SJSA1 (cell line): ENCODE results near the gene HNF1A. TPM values are rescaled to one million over a fixed set of nuclear protein-coding genes. Genes with fewer than 3 reads are reported as not detected.
"Not testable (repeated sequence)": the region's sequence is repeated elsewhere in the genome, so short reads cannot be mapped to it uniquely, and the experiment has no call there.

Experiments used
- DNase-seq, 2 experiments: peaks; one replicate each; pipeline ENCODE4 v3.0.0-alpha.2; 2015 to 2020; ENCODE audit warnings: low spot score in 2 of 2, low read depth in 1 of 2
- H3K27ac ChIP-seq: fragments of 250-450 bp; sonication (Bioruptor Pico); 2 replicates; pipeline ENCODE4 v1.5.1; 2020; ENCODE audit warnings: mild to moderate bottlenecking, moderate library complexity
- H3K27me3 ChIP-seq: fragments of 250-450 bp; sonication (Bioruptor Pico); replicated peaks from 2 replicates; pipeline ENCODE4 v1.5.1; 2020; ENCODE audit warnings: mild to moderate bottlenecking, moderate library complexity
- H3K36me3 ChIP-seq: fragments of 250-450 bp; sonication (Bioruptor Pico); 2 replicates; pipeline ENCODE4 v1.5.1; 2020; ENCODE audit warnings: mild to moderate bottlenecking
- H3K4me1 ChIP-seq: fragments of 250-450 bp; sonication (Bioruptor Pico); replicated peaks from 2 replicates; pipeline ENCODE4 v1.6.1; 2021; ENCODE audit warnings: mild to moderate bottlenecking
- H3K4me3 ChIP-seq: fragments of 250-450 bp; sonication (Bioruptor Pico); 2 replicates; pipeline ENCODE4 v1.5.1; 2020; ENCODE audit warnings: mild to moderate bottlenecking
- H3K9me3 ChIP-seq: fragments of 250-450 bp; sonication (Bioruptor Pico); replicated peaks from 2 replicates; pipeline ENCODE4 v1.5.1; 2020; ENCODE audit warnings: mild to moderate bottlenecking
- total RNA-seq: library from RNA; depleted of rRNA; stranded (reverse); fragments of >200 nt; shearing (Covaris generic); gene quantifications from 2 replicates; pipeline ENCODE4 v1.2.3, GENCODE V29; 2014; rRNA removed

The HNF1A gene
- total RNA-seq, 1 experiment from 2014 or later = not detected

DNA sequence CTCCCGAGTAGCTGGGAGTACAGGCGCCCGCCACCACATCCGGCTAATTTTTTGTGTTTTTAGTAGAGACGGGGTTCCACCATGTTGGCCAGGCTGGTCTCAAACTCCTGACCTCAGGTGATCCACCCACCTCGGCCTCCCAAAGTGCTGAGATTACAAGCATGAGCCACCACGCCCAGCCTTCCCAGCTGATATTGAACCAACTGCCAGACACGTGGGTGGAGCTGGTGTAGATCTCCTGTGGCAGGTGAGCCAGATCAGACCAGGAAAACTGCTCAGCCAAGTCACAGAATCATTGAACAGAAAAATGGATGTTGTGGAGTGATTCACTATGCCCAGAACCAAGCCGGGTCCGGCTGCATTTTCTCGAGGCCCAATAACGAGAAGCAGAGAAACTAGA lies 69.1 kb downstream of the HNF1A start:
- H3K4me3 ChIP-seq, H3K9me3 ChIP-seq, DNase-seq, H3K36me3 ChIP-seq, H3K27ac ChIP-seq, H3K4me1 ChIP-seq, H3K27me3 ChIP-seq: not testable (repeated sequence)

DNA sequence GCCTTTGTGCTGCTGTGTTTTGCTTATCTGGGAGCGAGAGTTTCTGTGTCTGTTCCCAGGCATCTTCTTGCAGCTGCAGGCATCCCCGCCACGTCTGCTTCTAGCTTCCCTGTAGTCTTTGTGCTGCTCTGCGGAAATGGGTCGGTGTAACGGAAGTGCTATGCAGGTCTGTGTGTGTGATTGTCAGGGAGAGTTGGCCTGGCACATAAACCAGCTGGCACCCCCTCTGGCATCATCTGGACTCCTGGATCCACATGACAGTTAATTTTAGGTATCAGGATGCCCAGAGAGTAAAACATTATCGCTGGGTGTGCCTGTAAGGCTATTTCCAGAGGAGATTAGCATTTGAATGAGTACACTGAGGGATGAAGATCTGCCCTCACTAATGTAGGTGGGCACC lies 70.1 kb downstream of the HNF1A start:
- no peaks in the 10 kb centered on the region; the same call in 1 of the 2 replicates for H3K27me3 ChIP-seq
- no peaks in the 10 kb centered on the region for H3K36me3 ChIP-seq
- no peaks in the 10 kb centered on the region for H3K9me3 ChIP-seq
- DNase-seq = no peak
- no peaks in the 10 kb centered on the region for H3K4me1 ChIP-seq
- no peak overlapping the region for H3K27ac ChIP-seq
- H3K4me3 ChIP-seq = no peak overlapping the region

DNA sequence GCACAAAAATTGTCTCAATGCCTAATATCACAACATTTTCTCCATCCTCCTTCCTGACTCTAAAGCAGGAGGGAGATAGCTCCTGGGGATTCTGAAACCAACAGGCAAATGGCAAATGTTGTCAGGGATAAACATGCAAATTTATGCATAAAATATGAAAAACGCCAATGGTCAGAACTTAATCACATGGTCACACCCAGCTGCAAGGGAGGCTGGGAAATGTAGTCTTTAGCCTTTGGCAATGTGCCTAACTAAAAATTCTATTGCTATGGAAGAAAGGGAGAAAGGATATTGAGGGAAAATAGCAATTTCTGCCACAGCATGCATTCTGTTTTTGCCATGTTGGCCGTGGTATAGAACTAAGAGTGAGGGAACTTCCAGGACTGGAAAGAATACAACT lies 72.4 kb downstream of the HNF1A start:
- Histone ChIP-seq H3K36me3 (no peaks in the 10 kb centered on the region), H3K27ac (no peak overlapping the region), H3K27me3 (no peaks in the 10 kb centered on the region), H3K9me3 (no peaks in the 10 kb centered on the region), H3K4me3 (no peak overlapping the region), H3K4me1 (no peaks in the 10 kb centered on the region)
- DNase-seq = no peak

Other genes with a start within 250 kb of the HNF1A start
- gene SPPL3, start 74.2 kb upstream of the HNF1A start, total RNA-seq = 3.8 and 4.5 TPM in 2 replicates
- gene C12orf43, start 37.9 kb downstream of the HNF1A start, total RNA-seq = 14.8 and 23.2 TPM in 2 replicates
- not detected in 2 replicates for gene OASL, start 60.7 kb downstream of the HNF1A start, total RNA-seq
- 2.2 and 3.1 TPM in 2 replicates for gene P2RX7, start 154.3 kb downstream of the HNF1A start, total RNA-seq
- gene P2RX4, start 231.6 kb downstream of the HNF1A start, total RNA-seq = 80.6 and 99.2 TPM in 2 replicates